Diencephalon (tissue), 1 donor: ENCODE measurements around the gene KCNJ3. TPM values are rescaled to one million over a fixed set of nuclear protein-coding genes. Genes with fewer than 3 reads are reported as not detected.

ENCODE experiments used
- total RNA-seq: library from RNA; depleted of rRNA; stranded (reverse); fragments of >200 nt; gene quantifications from one replicate; pipeline ENCODE4 v1.2.3, GENCODE V29; 2014

The KCNJ3 gene
- total RNA-seq: 15.9 TPM

GRCh38 chr2:154698296-154698720, at the start of gene KCNJ3:
Gene KCNJ3 (plus strand): TSS chr2:154698695. CDS start chr2:154698776, 81 bp downstream.

